Stimulated activated memory B cell treated with anti-CD40 and anti-IgM and Interleukin-4, amounts not matched to agents 10 μg/mL and 1 μg/mL and 100 μg/mL, for 72 hours (primary cell): ENCODE measurements around the gene NR2C2.

Source experiments
- ATAC-seq: fragments of 150-1000 bp; cut with Tn5 transposase; 2 replicates; pipeline ENCODE4 v1.10.0; 2021
- H3K27ac Mint-ChIP-seq: one replicate; pipeline ENCODE4 v1.8.0; 2022; ENCODE audit warnings: mild to moderate bottlenecking, mixed read lengths
- H3K27me3 Mint-ChIP-seq: one replicate; pipeline ENCODE4 v1.8.0; 2022; ENCODE audit warnings: mixed read lengths
- H3K36me3 Mint-ChIP-seq: one replicate; pipeline ENCODE4 v1.8.0; 2022; ENCODE audit warnings: mixed read lengths
- H3K4me1 Mint-ChIP-seq: one replicate; pipeline ENCODE4 v1.8.0; 2022; ENCODE audit warnings: mixed read lengths
- H3K4me3 Mint-ChIP-seq: one replicate; pipeline ENCODE4 v1.8.0; 2022; ENCODE audit warnings: mild to moderate bottlenecking, moderate library complexity, mixed read lengths
- H3K9me3 Mint-ChIP-seq: one replicate; pipeline ENCODE4 v1.8.0; 2022; ENCODE audit warnings: mixed read lengths

NR2C2 gene

GRCh38 chr3:15011174-15011573, 63.8 kb downstream of the NR2C2 start:
- ATAC-seq: no peak
- H3K27ac Mint-ChIP-seq: no peak overlapping the region
- no peaks in the 10 kb centered on the region for H3K4me1 Mint-ChIP-seq
- H3K4me3 Mint-ChIP-seq: no peak overlapping the region
- peaks cover 80% of the 10 kb centered on the region for H3K36me3 Mint-ChIP-seq
- no peaks in the 10 kb centered on the region for H3K9me3 Mint-ChIP-seq
- no peaks in the 10 kb centered on the region for H3K27me3 Mint-ChIP-seq

- H3K4me3 Mint-ChIP-seq: no peak overlapping the region
- no peak overlapping the region for H3K27ac Mint-ChIP-seq
- no peak for ATAC-seq
- H3K9me3 Mint-ChIP-seq: no peaks in the 10 kb centered on the region
- no peaks in the 10 kb centered on the region for H3K27me3 Mint-ChIP-seq
- H3K36me3 Mint-ChIP-seq: peaks cover 88% of the 10 kb centered on the region
- no peaks in the 10 kb centered on the region for H3K4me1 Mint-ChIP-seq
Observed at GRCh38 chr3:15014606-15015328, 67.4 kb downstream of the NR2C2 start.

- no peak for ATAC-seq
- H3K9me3 Mint-ChIP-seq: no peaks in the 10 kb centered on the region
- no peak overlapping the region for H3K4me3 Mint-ChIP-seq
- H3K27ac Mint-ChIP-seq: no peak overlapping the region
- no peaks in the 10 kb centered on the region for H3K27me3 Mint-ChIP-seq
- H3K36me3 Mint-ChIP-seq: peaks cover 87% of the 10 kb centered on the region
- H3K4me1 Mint-ChIP-seq: no peaks in the 10 kb centered on the region
Observed at GRCh38 chr3:15015456-15015855, 68.1 kb downstream of the NR2C2 start.

- ATAC-seq: no peak
- peaks cover 80% of the 10 kb centered on the region for H3K36me3 Mint-ChIP-seq
- no peak overlapping the region for H3K27ac Mint-ChIP-seq
- no peak overlapping the region for H3K4me3 Mint-ChIP-seq
- H3K27me3 Mint-ChIP-seq: no peaks in the 10 kb centered on the region
- no peaks in the 10 kb centered on the region for H3K9me3 Mint-ChIP-seq
- no peaks in the 10 kb centered on the region for H3K4me1 Mint-ChIP-seq
Observed at GRCh38 chr3:15017191-15017590, 69.8 kb downstream of the NR2C2 start.

GRCh38 chr3:15023249-15023648, 75.9 kb downstream of the NR2C2 start:
- no peak overlapping the region for H3K4me3 Mint-ChIP-seq
- H3K27me3 Mint-ChIP-seq: no peaks in the 10 kb centered on the region
- peaks cover 70% of the 10 kb centered on the region for H3K36me3 Mint-ChIP-seq
- no peaks in the 10 kb centered on the region for H3K4me1 Mint-ChIP-seq
- no peak for ATAC-seq
- H3K27ac Mint-ChIP-seq: no peak overlapping the region
- no peaks in the 10 kb centered on the region for H3K9me3 Mint-ChIP-seq

- Mint-ChIP-seq H3K36me3 (peaks cover 74% of the 10 kb centered on the region), H3K27me3 (no peaks in the 10 kb centered on the region)
Observed at GRCh38 chr3:15023719-15024118, 76.3 kb downstream of the NR2C2 start.

GRCh38 chr3:15029625-15030024, 82.2 kb downstream of the NR2C2 start:
- H3K9me3 Mint-ChIP-seq: no peaks in the 10 kb centered on the region
- ATAC-seq: no peak
- H3K4me3 Mint-ChIP-seq: no peak overlapping the region
- H3K27ac Mint-ChIP-seq: no peak overlapping the region
- H3K4me1 Mint-ChIP-seq: no peaks in the 10 kb centered on the region
- H3K36me3 Mint-ChIP-seq: peaks cover 76% of the 10 kb centered on the region
- no peaks in the 10 kb centered on the region for H3K27me3 Mint-ChIP-seq

More at GRCh38 chr3:15023719-15024118, 76.3 kb downstream of the NR2C2 start:
- H3K9me3 Mint-ChIP-seq: no peaks in the 10 kb centered on the region
- no peak overlapping the region for H3K27ac Mint-ChIP-seq
- H3K4me3 Mint-ChIP-seq: no peak overlapping the region
- H3K4me1 Mint-ChIP-seq: no peaks in the 10 kb centered on the region
- no peak for ATAC-seq

GRCh38 chr3:15032650-15033049, 85.3 kb downstream of the NR2C2 start:
- no peak for ATAC-seq
- H3K36me3 Mint-ChIP-seq: peaks cover 53% of the 10 kb centered on the region
- no peak overlapping the region for H3K27ac Mint-ChIP-seq
- no peak overlapping the region for H3K4me3 Mint-ChIP-seq
- H3K27me3 Mint-ChIP-seq: no peaks in the 10 kb centered on the region
- no peaks in the 10 kb centered on the region for H3K4me1 Mint-ChIP-seq
- H3K9me3 Mint-ChIP-seq: no peaks in the 10 kb centered on the region

- no peak for ATAC-seq
- Mint-ChIP-seq H3K27ac (no peak overlapping the region), H3K9me3 (no peaks in the 10 kb centered on the region), H3K27me3 (no peaks in the 10 kb centered on the region), H3K4me1 (no peaks in the 10 kb centered on the region), H3K4me3 (no peak overlapping the region), H3K36me3 (peaks cover 48% of the 10 kb centered on the region)
Observed at GRCh38 chr3:15033103-15033502, 85.7 kb downstream of the NR2C2 start.

- H3K36me3 Mint-ChIP-seq: peaks cover 38% of the 10 kb centered on the region
Observed at GRCh38 chr3:15038306-15038705, 90.9 kb downstream of the NR2C2 start.

GRCh38 chr3:15040844-15041243, 93.5 kb downstream of the NR2C2 start:
- peak overlapping the region; percentile 3 for H3K27ac Mint-ChIP-seq
- peaks cover 39% of the 10 kb centered on the region for H3K36me3 Mint-ChIP-seq

More at GRCh38 chr3:15038306-15038705, 90.9 kb downstream of the NR2C2 start:
- Mint-ChIP-seq H3K27me3 (no peaks in the 10 kb centered on the region), H3K27ac (no peak overlapping the region), H3K9me3 (no peaks in the 10 kb centered on the region), H3K4me3 (no peak overlapping the region), H3K4me1 (no peaks in the 10 kb centered on the region)
- ATAC-seq: no peak

GRCh38 chr3:15041950-15042349, 94.6 kb downstream of the NR2C2 start:
- Mint-ChIP-seq H3K9me3 (no peaks in the 10 kb centered on the region), H3K4me1 (peaks cover 15% of the 10 kb centered on the region), H3K4me3 (no peak overlapping the region), H3K27me3 (no peaks in the 10 kb centered on the region), H3K27ac (no peak overlapping the region), H3K36me3 (peaks cover 50% of the 10 kb centered on the region)
- ATAC-seq: no peak

More at GRCh38 chr3:15040844-15041243, 93.5 kb downstream of the NR2C2 start:
- H3K4me3 Mint-ChIP-seq: no peak overlapping the region
- H3K27me3 Mint-ChIP-seq: no peaks in the 10 kb centered on the region
- peaks cover 15% of the 10 kb centered on the region for H3K4me1 Mint-ChIP-seq
- no peaks in the 10 kb centered on the region for H3K9me3 Mint-ChIP-seq
- no peak for ATAC-seq

- peaks cover 15% of the 10 kb centered on the region for H3K4me1 Mint-ChIP-seq
- no peak overlapping the region for H3K4me3 Mint-ChIP-seq
- peak overlapping the region; percentile 0 for H3K27ac Mint-ChIP-seq
- no peak for ATAC-seq
- H3K36me3 Mint-ChIP-seq: peaks cover 54% of the 10 kb centered on the region
- no peaks in the 10 kb centered on the region for H3K27me3 Mint-ChIP-seq
- H3K9me3 Mint-ChIP-seq: no peaks in the 10 kb centered on the region
Observed at GRCh38 chr3:15042936-15043335, 95.6 kb downstream of the NR2C2 start.

- H3K9me3 Mint-ChIP-seq: no peaks in the 10 kb centered on the region
- peak overlapping the region; percentile 65 for H3K27ac Mint-ChIP-seq
- H3K36me3 Mint-ChIP-seq: peaks cover 54% of the 10 kb centered on the region
- peaks cover 15% of the 10 kb centered on the region for H3K4me1 Mint-ChIP-seq
- no peaks in the 10 kb centered on the region for H3K27me3 Mint-ChIP-seq
- ATAC-seq: no peak
- H3K4me3 Mint-ChIP-seq: no peak overlapping the region
Observed at GRCh38 chr3:15043408-15044171, 96.2 kb downstream of the NR2C2 start.

- no peaks in the 10 kb centered on the region for H3K27me3 Mint-ChIP-seq
- H3K9me3 Mint-ChIP-seq: no peaks in the 10 kb centered on the region
- no peak for ATAC-seq
- H3K4me3 Mint-ChIP-seq: no peak overlapping the region
- peaks cover 54% of the 10 kb centered on the region for H3K36me3 Mint-ChIP-seq
- H3K27ac Mint-ChIP-seq: peak overlapping the region; percentile 65
- peaks cover 15% of the 10 kb centered on the region for H3K4me1 Mint-ChIP-seq
Observed at GRCh38 chr3:15044326-15044725, 96.9 kb downstream of the NR2C2 start.

GRCh38 chr3:15045667-15046066, 98.3 kb downstream of the NR2C2 start:
- no peaks in the 10 kb centered on the region for H3K27me3 Mint-ChIP-seq
- H3K27ac Mint-ChIP-seq: peak overlapping the region; percentile 65

More at GRCh38 chr3:15045667-15046066, 98.3 kb downstream of the NR2C2 start:
- peaks cover 50% of the 10 kb centered on the region for H3K36me3 Mint-ChIP-seq
- no peaks in the 10 kb centered on the region for H3K9me3 Mint-ChIP-seq
- H3K4me1 Mint-ChIP-seq: peaks cover 24% of the 10 kb centered on the region
- ATAC-seq: no peak
- no peak overlapping the region for H3K4me3 Mint-ChIP-seq
